ENCODE data around the gene PPHLN1. TPM values are rescaled to one million over a fixed set of nuclear protein-coding genes. Genes with fewer than 3 reads are reported as not detected.

Gene PPHLN1
- total RNA-seq, 1 donor from 2014 or later, result 57.2 TPM

DNA sequence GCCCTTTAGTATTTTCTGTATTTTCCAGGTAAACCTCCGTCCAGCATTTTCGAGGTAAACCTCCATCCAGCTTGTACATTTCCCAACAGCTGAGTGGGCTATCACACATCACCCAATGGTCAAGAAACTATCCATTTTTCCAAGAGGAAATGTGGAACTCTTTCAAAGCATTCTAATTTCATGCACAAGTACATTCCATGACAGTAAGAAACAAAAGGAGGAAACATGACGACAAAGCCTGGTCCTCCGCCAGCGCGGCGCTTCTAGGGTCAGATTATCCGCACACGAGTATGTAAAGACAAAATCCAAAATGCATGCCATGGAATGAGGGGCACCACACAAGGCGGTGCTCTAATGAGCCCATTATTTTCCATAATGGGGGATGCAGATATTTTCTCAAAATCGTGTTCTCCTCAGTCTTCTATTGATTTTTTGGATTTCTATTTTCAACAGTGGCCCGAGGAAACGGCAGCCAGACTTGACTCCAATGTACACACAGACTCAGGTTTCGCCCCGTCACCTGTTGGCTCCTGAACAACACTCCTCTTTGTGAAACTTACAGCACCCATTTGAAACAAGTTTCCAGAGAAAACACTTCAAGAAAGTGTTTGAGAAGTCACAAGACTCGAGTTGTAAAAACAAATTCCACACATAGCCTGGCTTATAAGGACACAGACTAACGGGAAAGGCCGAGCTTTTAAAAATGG is 156.2 kb downstream of the PPHLN1 start:
- H3K27me3 ChIP-seq (ENCODE audit: control insufficient read depth, insufficient read depth, low read length), result no peaks in the 10 kb centered on the region

DNA sequence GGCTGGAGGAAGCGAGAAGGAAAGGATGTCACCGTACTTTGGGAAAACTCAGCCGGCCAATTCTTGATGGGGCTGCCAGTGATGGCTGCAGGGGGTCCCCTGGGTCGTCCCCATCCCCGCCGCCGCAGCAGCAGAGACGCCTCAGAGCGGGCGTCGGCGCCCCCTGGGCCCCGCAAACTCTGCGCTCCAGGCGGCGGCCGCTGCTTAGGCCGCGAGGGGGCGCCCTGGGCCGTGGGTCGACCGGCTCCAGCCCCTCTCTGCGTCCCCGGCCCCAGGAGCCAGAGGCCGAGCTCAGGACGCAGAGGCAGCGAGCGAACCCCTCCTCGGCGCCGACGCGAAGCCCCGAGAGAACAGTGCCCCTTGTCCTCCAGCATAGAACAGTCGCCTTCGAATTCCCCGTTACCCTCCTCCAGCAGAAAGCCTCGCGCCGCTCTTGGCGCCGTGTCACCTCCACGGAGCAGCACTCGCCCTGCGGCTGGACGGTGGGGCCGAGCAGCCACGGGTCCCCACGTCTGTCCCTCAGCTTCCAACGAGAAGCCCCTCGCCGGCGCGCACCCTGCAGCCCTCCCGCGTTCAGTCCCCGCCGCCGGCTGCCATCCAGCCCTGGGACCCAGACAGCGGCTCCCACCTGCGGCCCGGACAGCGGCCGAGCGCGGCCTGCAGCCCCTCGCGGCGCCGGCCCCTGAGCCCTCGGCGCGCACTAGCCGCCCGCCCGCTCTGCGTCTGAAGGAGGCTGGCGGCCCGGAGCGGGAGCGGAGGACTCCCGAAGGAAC is 157.0 kb downstream of the PPHLN1 start:
- peaks cover 2% of the 10 kb centered on the region for H3K36me3 ChIP-seq (ENCODE audit: control insufficient read depth, insufficient read depth, low read length)
- no peak for DNase-seq (ENCODE audit: low read depth)
- TF ChIP-seq, protein P1, sequence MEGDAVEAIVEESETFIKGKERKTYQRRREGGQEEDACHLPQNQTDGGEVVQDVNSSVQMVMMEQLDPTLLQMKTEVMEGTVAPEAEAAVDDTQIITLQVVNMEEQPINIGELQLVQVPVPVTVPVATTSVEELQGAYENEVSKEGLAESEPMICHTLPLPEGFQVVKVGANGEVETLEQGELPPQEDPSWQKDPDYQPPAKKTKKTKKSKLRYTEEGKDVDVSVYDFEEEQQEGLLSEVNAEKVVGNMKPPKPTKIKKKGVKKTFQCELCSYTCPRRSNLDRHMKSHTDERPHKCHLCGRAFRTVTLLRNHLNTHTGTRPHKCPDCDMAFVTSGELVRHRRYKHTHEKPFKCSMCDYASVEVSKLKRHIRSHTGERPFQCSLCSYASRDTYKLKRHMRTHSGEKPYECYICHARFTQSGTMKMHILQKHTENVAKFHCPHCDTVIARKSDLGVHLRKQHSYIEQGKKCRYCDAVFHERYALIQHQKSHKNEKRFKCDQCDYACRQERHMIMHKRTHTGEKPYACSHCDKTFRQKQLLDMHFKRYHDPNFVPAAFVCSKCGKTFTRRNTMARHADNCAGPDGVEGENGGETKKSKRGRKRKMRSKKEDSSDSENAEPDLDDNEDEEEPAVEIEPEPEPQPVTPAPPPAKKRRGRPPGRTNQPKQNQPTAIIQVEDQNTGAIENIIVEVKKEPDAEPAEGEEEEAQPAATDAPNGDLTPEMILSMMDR (IDR thresholded peaks at IDR 0.05; ENCODE audit: insufficient read depth, low read length, poor library complexity, severe bottlenecking), result peak; percentile 39

More for the DNA sequence above, 156.2 kb downstream of the PPHLN1 start:
- no peak for DNase-seq (ENCODE audit: low read depth)
- TF ChIP-seq, protein P1 (IDR thresholded peaks at IDR 0.05; ENCODE audit: insufficient read depth, low read length, poor library complexity, severe bottlenecking), result no peak
- H3K4me3 ChIP-seq (ENCODE audit: low read depth, low read length), result peak overlapping the region; percentile 51
- H3K36me3 ChIP-seq (ENCODE audit: control insufficient read depth, insufficient read depth, low read length), result peaks cover 2% of the 10 kb centered on the region

DNA sequence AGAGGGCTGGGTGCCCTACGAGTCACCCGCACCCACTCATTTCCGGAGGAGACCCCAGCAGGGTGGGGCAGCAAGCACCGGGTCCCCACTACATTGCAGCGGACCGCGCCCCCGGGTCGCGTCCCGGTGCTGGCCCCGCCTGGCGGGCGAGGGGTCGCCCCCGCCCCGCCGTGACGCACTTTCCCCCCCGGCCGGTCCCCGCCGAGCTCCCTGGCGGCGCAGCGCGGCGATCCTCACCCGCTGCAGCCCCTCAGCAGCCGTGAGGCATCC is 157.5 kb downstream of the PPHLN1 start:
- no peak for DNase-seq (ENCODE audit: low read depth)

More for the DNA sequence above, 157.0 kb downstream of the PPHLN1 start:
- Histone ChIP-seq H3K4me3 (ENCODE audit: low read depth, low read length) (peak overlapping the region; percentile 51), H3K27me3 (ENCODE audit: control insufficient read depth, insufficient read depth, low read length) (no peaks in the 10 kb centered on the region)

DNA sequence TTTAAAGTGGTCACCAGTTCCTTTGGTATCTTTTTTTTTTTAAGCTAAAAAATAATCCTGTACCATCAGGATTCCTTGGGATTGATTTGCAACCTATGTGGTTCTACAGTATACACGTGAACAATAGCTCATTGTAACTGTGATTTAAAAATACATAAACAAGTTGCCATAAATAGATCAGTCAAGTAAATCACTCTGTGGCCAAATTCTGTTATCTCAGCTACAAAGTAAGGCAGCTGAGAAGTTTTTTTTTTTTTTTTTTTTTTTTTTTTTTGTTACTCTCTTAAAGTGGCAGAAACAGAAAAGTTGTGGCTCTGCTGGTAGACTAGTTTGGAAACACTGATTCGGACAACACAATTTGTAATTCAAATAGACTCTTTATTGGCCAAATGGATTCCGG is 159.0 kb downstream of the PPHLN1 start:
- Histone ChIP-seq H3K27me3 (ENCODE audit: control insufficient read depth, insufficient read depth, low read length) (no peaks in the 10 kb centered on the region), H3K36me3 (ENCODE audit: control insufficient read depth, insufficient read depth, low read length) (peaks cover 2% of the 10 kb centered on the region), H3K4me3 (ENCODE audit: low read depth, low read length) (peak overlapping the region; percentile 51)
- TF ChIP-seq, protein P1 (IDR thresholded peaks at IDR 0.05; ENCODE audit: insufficient read depth, low read length, poor library complexity, severe bottlenecking), result no peak
- no peak for DNase-seq (ENCODE audit: low read depth)

More for the DNA sequence above, 157.5 kb downstream of the PPHLN1 start:
- peaks cover 2% of the 10 kb centered on the region for H3K36me3 ChIP-seq (ENCODE audit: control insufficient read depth, insufficient read depth, low read length)
- peak overlapping the region; percentile 51 for H3K4me3 ChIP-seq (ENCODE audit: low read depth, low read length)
- H3K27me3 ChIP-seq (ENCODE audit: control insufficient read depth, insufficient read depth, low read length), result no peaks in the 10 kb centered on the region
- TF ChIP-seq, protein P1 (IDR thresholded peaks at IDR 0.05; ENCODE audit: insufficient read depth, low read length, poor library complexity, severe bottlenecking), result no peak

DNA sequence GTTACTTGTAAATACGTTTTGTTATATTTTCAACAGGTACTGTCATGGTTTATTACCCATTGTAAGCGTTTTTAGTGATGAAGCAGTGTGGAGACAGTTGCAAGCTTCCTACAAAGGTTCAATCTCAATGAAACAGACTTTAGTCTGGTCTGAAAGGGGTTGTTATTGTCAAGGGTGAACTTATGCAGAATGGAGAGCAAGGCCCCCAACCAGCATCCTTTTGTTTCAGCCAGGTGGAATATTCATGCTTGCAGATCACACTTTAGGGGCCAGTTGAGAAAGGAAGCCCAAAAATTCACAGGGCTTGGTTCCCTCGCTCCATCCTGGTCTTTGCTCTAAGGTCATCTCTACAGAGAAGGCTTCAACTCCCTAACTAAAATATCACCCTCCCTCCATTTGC is 159.9 kb downstream of the PPHLN1 start:
- Histone ChIP-seq H3K36me3 (ENCODE audit: control insufficient read depth, insufficient read depth, low read length) (peaks cover 2% of the 10 kb centered on the region), H3K4me3 (ENCODE audit: low read depth, low read length) (no peak overlapping the region), H3K27me3 (ENCODE audit: control insufficient read depth, insufficient read depth, low read length) (no peaks in the 10 kb centered on the region)
- TF ChIP-seq, protein P1 (IDR thresholded peaks at IDR 0.05; ENCODE audit: insufficient read depth, low read length, poor library complexity, severe bottlenecking), result no peak
- DNase-seq (ENCODE audit: low read depth), result no peak
